Measurements from ENCODE around the gene GNGT1.

The GNGT1 gene

GRCh38 chr7:93906267-93906666 lies at the start of gene GNGT1:
Gene GNGT1, plus strand, starts transcription at chr7:93906567. Its CDS starts 180 bp downstream, at chr7:93906747.
- no peak for DNase-seq (ENCODE audit: low read depth)

- DNase-seq (ENCODE audit: low read depth) = no peak
Observed at GRCh38 chr7:93858857-93859256, 47.5 kb upstream of the GNGT1 start.

- DNase-seq (ENCODE audit: low read depth) = no peak
Observed at GRCh38 chr7:93860261-93860660, 46.1 kb upstream of the GNGT1 start.

- DNase-seq (ENCODE audit: low read depth) = no peak
Observed at GRCh38 chr7:93861325-93861949, 44.9 kb upstream of the GNGT1 start.

GRCh38 chr7:93862651-93863050 lies 43.7 kb upstream of the GNGT1 start:
- no peak for DNase-seq (ENCODE audit: low read depth)

- no peak for DNase-seq (ENCODE audit: low read depth)
Observed at GRCh38 chr7:93866886-93867285, 39.5 kb upstream of the GNGT1 start.

- no peak for DNase-seq (ENCODE audit: low read depth)
Observed at GRCh38 chr7:93873998-93874574, 32.3 kb upstream of the GNGT1 start.

GRCh38 chr7:93877742-93878141 lies 28.6 kb upstream of the GNGT1 start:
- DNase-seq (ENCODE audit: low read depth) = no peak

GRCh38 chr7:93879356-93879755 lies 27.0 kb upstream of the GNGT1 start:
- no peak for DNase-seq (ENCODE audit: low read depth)

- no peak for DNase-seq (ENCODE audit: low read depth)
Observed at GRCh38 chr7:93882468-93882867, 23.9 kb upstream of the GNGT1 start.

- peak; percentile 16 for DNase-seq (ENCODE audit: low read depth)
Observed at GRCh38 chr7:93883078-93883916, 23.1 kb upstream of the GNGT1 start.

GRCh38 chr7:93883917-93884345 lies 22.4 kb upstream of the GNGT1 start:
- DNase-seq (ENCODE audit: low read depth) = no peak

GRCh38 chr7:93884541-93884940 lies 21.8 kb upstream of the GNGT1 start:
- DNase-seq (ENCODE audit: low read depth) = no peak

- DNase-seq (ENCODE audit: low read depth) = peak; percentile 17
Observed at GRCh38 chr7:93889261-93889660, 17.1 kb upstream of the GNGT1 start.

- peak; percentile 27 for DNase-seq (ENCODE audit: low read depth)
Observed at GRCh38 chr7:93890041-93890463, 16.3 kb upstream of the GNGT1 start.

GRCh38 chr7:93890464-93891068 lies 15.8 kb upstream of the GNGT1 start, which contains the start of gene TFPI2:
Gene TFPI2, minus strand, starts transcription at chr7:93890753. Its CDS starts 75 bp downstream, at chr7:93890678.
- peak; percentile 63 for DNase-seq (ENCODE audit: low read depth)

GRCh38 chr7:93894426-93894825 lies 11.9 kb upstream of the GNGT1 start:
- peak; percentile 43 for DNase-seq (ENCODE audit: low read depth)

GRCh38 chr7:93894966-93895640 lies 11.3 kb upstream of the GNGT1 start:
- DNase-seq (ENCODE audit: low read depth) = no peak

- DNase-seq (ENCODE audit: low read depth) = no peak
Observed at GRCh38 chr7:93895859-93896600, 10.3 kb upstream of the GNGT1 start.

- no peak for DNase-seq (ENCODE audit: low read depth)
Observed at GRCh38 chr7:93897680-93898079, 8.7 kb upstream of the GNGT1 start.

- peak; percentile 75 for DNase-seq (ENCODE audit: low read depth)
Observed at GRCh38 chr7:93902777-93903423, 3.5 kb upstream of the GNGT1 start.

All from EH (cell line).